HG02981 (cell line): ENCODE results near the gene SLC4A7.
"Not testable (repeated sequence)": the region's sequence is repeated elsewhere in the genome, so short reads cannot be mapped to it uniquely, and the experiment has no call there.

Experiments used
- ATAC-seq: cut with Tn5 transposase; IDR thresholded peaks from one replicate; pipeline ENCODE4 v1.9.1; 2021; ENCODE audit warnings: mild to moderate bottlenecking, moderate library complexity; ENCODE audit not compliant: unreplicated experiment

SLC4A7 gene

DNA sequence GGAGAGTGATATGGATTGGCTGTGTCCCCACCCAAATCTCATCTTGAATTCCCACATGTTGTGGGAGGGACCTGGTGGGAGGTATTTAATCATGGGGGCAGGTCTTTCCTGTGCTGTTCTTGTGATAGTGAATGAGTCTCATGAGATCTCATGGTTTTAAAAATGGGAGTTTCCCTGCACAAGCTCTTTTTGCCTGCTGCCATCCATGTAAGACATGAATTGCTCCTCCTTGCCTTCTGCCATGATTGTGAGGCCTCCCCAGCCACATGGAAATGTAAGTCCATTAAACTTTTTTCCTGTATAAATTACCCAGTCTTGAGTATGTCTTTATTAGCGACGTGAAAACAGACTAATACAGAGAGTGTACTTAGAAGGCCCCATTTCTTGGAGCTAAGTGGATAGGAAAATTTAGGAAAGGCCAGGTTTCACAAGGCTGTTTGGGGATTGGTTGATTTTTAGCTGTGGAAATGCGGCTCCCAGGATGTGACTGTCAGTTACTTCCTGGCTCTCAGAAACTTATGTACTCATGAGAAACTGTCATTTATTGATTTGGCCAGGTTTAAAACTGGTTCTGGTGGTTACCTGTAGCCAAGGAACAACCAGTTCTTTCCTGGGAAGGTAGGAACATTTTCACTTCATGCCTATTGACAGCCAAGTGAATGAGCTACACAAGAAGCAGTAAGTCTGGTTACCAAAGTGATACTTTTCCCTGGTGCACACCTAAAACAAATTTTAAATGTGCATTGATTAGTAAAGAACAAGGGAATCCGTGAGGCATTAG, 155.0 kb downstream of the SLC4A7 start:
- ATAC-seq: not testable (repeated sequence)

DNA sequence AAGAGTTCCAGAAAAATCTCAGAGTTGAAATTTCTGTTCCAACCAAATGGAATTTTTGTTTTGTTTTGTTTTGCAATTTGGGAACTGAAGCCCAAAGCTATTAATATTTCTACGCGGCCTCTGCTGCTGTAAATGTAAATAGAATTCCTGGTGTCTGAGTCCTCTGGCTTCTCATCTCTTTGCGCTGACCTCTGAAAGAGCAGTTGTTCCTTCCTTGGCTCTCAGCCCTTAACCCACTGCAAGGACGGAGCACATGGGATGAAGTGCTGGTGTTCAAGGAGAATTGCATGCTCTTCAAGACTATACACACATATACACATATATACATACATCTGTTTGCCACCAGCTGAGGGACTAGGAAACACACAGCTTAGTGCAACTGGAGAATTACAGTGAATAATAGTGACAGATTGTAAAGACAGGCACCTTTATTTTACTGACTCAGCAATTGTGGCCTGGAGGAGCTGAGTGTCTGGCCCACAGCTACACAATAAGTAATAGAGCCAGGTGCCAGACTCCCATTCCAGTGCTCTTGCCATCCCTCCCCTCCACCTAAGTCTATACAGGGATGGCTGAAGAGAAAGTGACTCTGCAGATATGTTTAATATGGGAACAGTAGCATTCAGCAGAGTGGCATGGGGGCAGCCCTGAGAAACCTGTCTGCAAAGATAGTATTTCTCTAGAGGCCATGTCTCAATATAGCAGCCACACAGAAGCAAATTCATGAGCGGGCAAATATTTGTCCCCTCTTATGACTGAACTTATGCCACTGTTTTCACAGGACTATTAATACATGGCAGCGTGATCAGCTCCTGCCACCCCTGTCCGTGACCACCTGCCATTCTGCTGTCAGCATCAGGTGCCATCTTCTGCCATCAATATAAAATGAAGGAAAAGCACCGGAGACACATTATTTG, 157.3 kb downstream of the SLC4A7 start:
- ATAC-seq: no peak

DNA sequence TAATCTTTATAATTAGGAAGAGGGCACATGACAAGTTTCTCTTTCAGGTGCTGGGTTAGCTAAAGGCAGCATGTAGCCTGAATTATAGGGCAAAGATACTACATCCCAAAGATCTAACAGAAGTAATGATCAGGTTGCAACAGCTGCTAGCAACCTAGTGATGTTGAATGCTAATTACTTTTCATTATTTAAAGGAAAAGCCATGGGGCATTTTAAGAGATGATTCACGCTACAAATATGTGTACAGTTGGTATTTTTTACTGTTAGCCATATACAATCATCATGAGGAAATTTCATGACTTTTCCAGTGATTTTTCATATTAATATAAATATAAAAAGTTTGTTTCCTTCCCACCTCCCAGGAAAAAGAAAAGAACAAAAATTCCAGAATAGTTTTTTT, 158.0 kb downstream of the SLC4A7 start:
- no peak for ATAC-seq

DNA sequence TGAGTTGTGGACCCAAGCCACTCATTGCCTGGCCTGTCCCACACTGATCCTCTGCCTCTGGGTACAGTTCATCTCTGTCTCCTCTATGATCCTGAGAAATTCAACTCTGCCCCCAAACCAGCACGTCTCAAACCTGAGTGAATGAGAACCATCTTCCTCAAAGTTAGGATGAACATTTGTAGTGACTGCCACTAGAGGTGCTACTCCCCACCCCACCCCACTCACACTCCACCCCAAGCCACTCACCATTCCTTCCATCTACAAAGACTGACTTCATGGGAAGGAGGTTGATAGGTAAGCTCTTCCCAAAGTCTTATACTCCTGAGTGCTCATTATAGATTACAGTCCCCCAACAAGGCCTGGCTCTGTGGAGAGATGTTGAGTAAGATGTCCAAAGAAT, 158.8 kb downstream of the SLC4A7 start:
- ATAC-seq: no peak

DNA sequence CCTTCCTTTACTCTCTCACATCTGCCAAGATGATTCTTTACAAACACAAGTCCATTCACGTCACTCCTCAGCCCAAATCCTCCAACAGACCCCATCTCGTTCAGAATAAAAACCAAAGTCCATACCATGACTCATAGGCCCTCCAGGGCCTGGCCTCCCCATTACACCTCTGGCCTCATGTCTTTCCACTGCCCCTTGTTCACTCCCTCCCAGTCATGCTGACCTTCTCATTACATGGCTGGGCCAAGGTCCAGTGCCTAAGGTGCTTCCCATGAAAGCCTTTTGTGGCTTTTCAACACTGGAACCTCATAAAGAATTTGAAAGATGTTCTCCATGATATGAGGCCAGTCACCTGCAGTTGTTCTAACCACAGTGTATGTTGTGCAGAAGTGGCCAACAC, 159.5 kb downstream of the SLC4A7 start:
- no peak for ATAC-seq

DNA sequence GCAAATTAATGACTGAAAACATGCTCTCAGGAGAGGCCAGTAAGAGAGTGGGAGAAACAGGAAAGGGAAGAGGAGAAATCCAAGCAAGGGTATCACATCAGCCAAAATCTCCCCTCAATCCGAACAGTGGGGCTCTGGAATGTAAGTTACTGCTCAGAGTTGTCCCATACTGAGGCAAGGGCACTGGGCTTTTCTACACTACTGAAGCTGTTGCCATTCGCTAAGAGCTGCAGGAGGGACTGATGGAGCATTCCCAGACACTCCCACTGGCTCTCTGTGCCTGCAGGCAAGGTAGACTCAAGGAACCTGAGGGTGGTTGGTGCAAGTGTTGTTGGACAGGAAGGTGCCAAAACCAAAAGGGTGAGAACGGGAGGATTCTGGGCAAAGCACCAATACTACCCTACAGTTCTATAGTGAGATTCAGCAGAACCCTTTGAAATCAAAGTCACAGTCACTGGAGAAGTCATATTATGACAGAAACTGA, 161.1 kb downstream of the SLC4A7 start:
- no peak for ATAC-seq
